CD4-positive, alpha-beta T cell treated with Interleukin-2 at 100 ng/mL for 4 hours (primary cell): ENCODE measurements around the gene TLR9.

ENCODE experiments used
- DNase-seq: peaks from one replicate; pipeline ENCODE4 v3.0.0-alpha.2; 2020; ENCODE audit warnings: low spot score

Gene TLR9

DNA sequence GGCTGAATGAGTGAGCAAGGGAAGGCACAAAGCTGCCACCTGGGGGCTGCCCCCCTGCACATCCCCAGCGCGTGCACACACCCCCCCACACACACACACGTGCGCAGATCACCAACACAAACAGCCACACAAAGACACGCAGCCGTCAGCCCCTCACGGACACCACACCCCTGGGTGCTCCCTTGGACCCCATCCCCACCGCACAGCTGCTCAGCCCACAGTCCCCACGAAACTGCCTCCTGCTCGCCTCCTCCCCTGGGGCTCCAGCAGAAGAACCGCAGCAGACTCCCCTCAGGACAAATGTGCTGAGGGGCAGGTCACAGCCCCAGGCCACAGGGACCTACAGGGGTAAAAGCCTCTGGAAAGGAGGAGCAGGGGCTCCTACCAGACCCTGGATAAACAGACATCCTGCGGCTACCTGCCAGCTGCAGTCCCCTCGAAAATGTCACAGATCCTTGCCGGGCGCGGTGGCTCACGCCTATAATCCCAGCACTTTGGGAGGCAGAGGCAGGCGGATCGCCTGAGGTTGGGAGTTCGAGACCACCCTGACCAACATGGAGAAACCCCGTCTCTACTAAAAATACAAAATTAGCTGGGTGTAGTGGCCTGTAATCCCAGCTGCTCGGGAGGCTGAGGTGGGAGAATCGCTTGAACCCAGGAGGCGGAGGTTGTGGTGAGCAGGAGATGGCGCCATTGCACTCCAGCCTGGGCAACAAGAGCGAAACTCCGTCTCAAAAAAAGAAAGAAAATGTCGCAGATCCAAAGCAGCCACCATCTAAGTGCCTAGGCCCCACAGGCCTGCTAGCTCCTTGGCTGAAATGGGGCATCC is 7.0 kb upstream of the TLR9 start:
- DNase-seq: no peak

DNA sequence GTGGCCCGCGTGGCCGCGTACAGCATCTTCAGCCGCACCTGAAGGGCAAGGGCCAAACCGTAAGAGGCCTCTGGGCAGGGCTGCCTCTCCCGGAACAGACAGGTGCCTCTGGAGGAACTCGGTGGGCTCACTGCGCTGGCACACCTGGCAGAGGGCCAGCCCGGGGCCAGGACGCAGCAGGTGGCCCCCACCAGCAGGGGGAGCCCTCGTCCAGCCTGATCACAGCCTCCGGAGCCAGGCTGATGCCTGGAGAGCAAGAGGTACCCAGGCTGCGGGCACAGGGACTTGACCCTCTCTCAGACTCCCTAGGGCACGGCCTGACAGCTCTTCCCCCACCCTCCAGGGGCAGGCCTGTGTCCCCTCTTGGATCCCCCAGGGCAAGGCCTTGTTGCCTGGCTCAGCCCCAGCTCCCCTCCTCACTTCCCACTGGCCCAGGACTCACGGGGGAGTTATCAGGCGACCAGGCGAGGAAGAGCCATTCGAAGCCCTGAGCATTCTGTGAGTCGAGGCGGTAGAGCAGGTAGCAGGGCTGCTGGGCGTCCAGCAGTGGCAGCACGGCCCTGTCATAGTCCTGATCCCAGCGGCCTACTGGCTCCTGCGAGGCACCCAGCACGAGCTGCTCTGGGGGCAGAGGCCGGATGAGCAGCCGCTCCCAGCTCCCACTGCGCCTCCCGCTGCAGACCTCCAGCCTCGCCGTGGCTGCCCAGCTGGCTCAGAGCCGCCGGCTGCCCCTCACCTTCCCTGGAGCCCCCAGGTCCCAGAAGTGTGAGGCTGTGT is 6.2 kb upstream of the TLR9 start:
- DNase-seq: peak; percentile 87

DNA sequence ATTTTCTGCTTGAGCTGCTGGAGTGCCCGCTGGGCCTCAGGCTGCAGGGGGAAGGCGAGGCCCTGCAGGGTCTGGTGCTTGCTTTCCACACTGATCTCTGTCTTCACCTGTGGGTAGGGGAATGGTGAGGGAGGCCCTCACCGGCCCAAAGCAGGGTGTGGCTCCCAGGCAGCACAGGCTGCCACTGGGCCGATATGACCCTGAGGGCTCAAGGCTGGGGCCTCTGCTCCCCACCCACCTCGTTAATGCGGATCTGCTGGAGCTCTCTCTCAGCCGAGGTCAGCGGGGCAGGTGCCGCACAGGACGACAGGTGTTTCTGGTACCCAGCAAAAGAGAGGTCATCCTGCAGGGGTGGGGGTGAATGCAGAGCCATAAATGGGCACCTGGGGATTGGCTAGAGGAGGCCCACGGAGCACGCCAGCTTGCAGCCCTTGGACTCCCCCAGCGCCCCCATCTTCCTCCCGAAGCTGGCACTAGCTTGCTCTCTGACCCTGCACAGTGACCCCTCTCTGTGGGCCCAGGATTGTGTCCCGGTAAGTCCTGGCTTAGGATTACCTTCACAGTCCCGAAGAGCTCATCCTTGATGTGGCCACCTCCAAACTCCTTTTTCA is 5.5 kb upstream of the TLR9 start:
- DNase-seq: no peak

GRCh38 chr3:52230461-52230860 is 5.0 kb upstream of the TLR9 start:
- no peak for DNase-seq

- no peak for DNase-seq
Observed at GRCh38 chr3:52229656-52230055, 4.2 kb upstream of the TLR9 start.

- no peak for DNase-seq
Observed at GRCh38 chr3:52228751-52229291, 3.4 kb upstream of the TLR9 start.

GRCh38 chr3:52228266-52228665 is 2.8 kb upstream of the TLR9 start:
- no peak for DNase-seq

DNA sequence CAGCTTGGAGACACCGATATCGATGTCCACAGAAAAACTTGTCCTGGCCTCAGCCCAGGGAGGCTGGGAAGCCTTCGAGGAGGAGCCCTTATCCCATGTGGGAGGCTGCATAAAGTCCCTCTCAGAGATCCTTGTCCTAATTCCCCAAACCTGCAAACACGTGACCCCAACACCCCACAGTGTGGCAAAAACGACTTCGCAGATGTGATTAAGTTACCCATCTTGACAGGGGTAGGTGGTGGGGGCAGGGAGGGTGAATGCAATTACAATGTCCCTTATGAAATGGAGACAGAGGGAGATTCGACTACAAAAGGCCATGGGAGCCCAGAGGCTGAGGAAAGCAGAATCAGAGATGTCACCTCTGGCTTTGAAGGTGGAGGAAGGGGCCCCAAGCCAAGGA is 2.3 kb upstream of the TLR9 start:
- DNase-seq: no peak

DNA sequence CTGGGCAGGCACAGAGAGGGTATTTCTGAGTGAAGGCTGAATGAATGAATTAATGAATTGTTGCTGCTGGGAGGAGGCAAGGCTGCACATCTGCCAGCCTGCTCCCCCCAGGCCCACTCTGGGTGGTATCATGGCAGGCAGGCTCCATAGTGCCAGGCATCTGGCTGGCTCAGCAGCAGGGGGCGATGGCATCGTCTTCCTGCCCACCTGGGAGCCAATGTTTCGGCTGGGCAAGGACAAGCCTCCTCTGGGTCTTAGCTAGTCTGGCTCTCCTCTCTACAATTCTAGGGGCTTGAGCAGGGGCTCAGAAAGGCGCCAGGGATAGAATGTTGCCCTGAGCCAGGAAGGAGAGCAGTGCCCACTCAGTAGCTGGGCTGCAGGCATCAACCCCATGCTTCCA is 1.7 kb upstream of the TLR9 start:
- DNase-seq: no peak

- DNase-seq: no peak
Observed at GRCh38 chr3:52226229-52226817, 878 bp upstream of the TLR9 start.

GRCh38 chr3:52223449-52224408 is 1.7 kb downstream of the TLR9 start:
- DNase-seq: no peak

GRCh38 chr3:52222319-52223221 is 2.9 kb downstream of the TLR9 start:
- no peak for DNase-seq

DNA sequence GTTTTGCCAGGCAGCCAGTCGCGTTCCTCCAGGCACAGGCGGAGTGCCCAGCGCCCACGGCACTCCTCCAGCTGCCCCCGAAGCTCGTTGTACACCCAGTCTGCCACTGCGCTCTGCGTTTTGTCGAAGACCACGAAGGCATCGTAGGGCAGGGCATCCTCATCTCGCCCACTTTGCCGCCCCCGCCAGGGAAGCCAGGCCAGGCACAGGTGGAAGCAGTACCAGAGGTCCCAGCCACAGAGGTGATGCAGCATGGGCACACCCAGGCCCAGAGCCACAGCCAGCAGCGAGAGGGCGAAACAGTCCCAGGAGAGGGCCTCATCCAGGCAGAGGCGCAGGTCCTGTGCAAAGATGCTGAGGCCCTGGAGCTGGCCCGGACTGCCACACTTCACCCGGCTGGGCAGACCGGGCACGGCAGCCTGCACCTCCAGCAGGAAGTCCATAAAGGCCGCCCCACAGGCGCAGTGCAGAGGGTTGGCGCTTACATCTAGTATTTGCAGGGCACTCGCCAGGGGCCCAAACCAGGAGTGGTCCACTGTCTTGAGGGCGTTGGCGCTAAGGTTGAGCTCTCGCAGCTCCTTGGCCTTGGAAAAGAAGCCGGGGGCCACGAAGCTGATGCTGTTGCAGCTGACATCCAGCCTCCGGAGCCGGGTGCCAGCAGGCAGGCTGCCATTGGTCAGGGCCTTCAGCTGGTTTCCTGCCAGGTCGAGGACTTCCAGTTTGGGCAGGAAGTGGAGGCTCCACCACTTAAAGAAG is 3.7 kb downstream of the TLR9 start:
- peak; percentile 67 for DNase-seq

DNA sequence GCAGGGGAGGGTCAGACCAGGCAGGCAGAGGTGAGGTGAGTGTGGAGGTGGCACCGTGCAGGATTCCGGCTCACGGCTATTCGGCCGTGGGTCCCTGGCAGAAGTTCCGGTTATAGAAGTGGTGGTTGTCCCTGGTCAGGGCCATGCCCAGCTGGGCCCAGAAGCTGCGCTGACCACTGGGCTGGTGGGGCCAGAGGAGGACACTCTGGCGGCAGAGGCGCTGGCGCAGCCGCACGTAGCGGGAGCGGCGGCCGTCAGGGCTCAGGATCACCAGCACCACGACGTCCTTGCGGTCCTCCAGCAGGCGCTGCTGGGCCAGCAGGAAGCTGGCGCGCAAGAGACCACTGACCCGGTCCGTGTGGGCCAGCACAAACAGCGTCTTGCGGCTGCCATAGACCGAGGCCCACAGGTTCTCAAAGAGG is 4.3 kb downstream of the TLR9 start:
- DNase-seq: no peak

DNA sequence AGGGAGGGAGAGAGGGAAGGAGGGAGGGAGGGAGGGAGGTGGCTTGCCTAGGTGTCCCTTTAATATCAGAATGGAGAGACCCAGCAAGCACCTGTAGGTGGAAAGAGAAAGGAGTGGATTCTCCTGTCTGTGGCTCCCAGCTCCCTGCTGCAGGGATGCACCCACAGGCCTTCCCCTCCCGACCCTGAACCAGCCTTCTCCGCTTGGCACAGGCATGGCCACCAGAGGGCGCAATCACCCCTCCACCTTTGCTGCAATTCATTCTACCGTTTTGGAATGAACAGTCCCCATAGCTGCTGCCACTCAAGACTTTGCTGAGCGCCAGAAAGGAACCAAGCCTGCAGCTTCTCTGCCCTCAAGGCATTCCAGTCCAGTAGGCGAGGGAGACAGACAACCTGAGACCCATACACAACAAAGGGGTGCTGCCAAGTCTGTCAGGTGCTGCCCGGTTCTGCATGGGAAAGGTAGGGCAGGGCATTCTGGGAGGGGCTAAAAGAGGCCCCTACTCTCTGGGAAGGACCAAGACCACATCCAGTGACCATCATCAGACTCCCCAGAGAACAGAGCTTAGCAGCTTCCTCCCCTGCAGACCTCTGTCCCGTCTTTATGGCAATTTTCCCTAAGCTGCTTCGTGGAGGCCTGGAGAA is 4.9 kb downstream of the TLR9 start:
- peak; percentile 88 for DNase-seq

GRCh38 chr3:52218937-52219650 is 6.4 kb downstream of the TLR9 start:
- no peak for DNase-seq

DNA sequence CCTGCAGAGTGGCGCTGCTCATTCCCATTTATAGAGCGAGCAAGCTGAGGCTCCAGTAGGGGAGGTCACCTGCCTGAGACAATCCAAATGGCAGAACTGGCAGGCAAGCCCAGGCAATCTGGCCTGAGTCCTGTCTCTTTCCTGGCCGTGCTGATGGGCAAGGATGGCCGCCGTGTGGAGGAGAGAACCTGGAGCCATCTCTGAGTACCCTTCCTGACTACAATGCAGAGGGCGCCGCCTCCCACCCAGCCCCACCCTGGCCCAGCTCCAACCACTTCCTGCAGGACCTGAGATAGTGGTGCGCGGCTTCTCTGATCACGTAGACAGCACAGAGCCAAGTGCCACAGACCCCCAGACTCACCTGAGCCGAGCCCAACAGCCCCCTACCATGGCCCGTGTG is 7.0 kb downstream of the TLR9 start:
- no peak for DNase-seq

DNA sequence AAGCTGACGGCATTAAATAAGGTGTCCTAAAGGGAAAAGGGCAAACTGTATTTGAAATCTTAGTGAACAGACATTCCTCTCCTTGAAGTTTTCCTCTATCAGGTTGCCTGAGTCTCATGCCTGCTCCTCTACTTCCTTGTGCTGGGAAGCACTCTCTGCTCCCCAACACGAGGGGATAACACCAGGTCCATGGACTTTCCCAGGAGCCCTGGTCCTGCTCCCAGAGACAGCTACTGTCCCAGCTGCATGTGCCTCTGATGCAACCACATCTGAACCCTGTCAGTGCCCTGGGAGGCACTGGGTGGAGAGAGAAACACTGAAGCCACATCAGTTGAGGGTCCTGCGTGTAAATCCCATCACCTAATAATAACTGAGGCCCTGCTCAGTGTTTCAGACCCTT is 7.4 kb downstream of the TLR9 start:
- DNase-seq: no peak
